ENCODE data around the gene TXNL4A. TPM values are rescaled to one million over a fixed set of nuclear protein-coding genes. Genes with fewer than 3 reads are reported as not detected.
"Not testable (repeated sequence)": the region's sequence is repeated elsewhere in the genome, so short reads cannot be mapped to it uniquely, and the experiment has no call there.

TXNL4A gene
- total RNA-seq, 1 donor from 2014 or later = 104 TPM

DNA sequence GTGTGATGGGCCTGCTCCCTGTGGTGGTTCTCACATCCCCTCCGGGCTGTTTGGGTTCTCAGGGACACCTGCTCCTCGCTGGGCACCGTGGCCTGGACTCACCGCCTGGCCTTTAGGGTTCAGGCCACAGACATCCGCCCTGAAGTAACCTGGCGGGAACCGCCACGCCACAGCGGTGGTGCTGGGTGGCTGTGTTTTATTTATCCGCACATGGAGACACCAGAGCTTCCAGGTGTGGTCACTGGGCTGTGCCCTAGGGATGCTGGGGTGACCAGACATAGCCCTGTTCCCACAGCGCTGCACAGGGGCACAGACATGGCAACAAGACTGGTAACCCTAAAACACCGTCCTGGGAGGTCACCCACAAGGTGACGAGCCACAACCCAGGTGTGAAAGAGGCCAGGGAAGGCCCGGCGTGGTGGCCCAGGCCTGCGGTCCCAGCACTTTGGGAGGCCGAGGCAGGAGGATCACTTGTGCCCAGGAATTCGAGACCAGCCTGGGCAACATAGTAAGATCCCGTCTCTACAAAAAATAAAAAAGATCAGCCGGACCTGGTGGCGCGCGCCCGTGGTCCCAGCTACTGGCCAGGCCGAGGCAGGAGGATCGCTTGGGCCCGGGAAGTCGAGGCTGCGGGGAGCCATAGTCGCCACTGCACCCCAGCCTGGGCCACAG is 24.6 kb downstream of the TXNL4A start:
- Mint-ChIP-seq H3K4me3 (ENCODE audit: low read depth) (peak overlapping the region; percentile 50), H3K27me3 (peaks cover 28% of the 10 kb centered on the region), H3K9me3 (ENCODE audit: low read depth) (no peaks in the 10 kb centered on the region), H3K36me3 (ENCODE audit: insufficient read depth) (peaks cover 3% of the 10 kb centered on the region), H3K4me1 (ENCODE audit: low read depth) (peaks cover 18% of the 10 kb centered on the region), H3K27ac (no peak overlapping the region)
- no peak for DNase-seq (ENCODE audit: low spot score, unreplicated experiment)
- TF ChIP-seq, protein P1, sequence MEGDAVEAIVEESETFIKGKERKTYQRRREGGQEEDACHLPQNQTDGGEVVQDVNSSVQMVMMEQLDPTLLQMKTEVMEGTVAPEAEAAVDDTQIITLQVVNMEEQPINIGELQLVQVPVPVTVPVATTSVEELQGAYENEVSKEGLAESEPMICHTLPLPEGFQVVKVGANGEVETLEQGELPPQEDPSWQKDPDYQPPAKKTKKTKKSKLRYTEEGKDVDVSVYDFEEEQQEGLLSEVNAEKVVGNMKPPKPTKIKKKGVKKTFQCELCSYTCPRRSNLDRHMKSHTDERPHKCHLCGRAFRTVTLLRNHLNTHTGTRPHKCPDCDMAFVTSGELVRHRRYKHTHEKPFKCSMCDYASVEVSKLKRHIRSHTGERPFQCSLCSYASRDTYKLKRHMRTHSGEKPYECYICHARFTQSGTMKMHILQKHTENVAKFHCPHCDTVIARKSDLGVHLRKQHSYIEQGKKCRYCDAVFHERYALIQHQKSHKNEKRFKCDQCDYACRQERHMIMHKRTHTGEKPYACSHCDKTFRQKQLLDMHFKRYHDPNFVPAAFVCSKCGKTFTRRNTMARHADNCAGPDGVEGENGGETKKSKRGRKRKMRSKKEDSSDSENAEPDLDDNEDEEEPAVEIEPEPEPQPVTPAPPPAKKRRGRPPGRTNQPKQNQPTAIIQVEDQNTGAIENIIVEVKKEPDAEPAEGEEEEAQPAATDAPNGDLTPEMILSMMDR (IDR thresholded peaks at IDR 0.05; ENCODE audit: unreplicated experiment) = no peak

DNA sequence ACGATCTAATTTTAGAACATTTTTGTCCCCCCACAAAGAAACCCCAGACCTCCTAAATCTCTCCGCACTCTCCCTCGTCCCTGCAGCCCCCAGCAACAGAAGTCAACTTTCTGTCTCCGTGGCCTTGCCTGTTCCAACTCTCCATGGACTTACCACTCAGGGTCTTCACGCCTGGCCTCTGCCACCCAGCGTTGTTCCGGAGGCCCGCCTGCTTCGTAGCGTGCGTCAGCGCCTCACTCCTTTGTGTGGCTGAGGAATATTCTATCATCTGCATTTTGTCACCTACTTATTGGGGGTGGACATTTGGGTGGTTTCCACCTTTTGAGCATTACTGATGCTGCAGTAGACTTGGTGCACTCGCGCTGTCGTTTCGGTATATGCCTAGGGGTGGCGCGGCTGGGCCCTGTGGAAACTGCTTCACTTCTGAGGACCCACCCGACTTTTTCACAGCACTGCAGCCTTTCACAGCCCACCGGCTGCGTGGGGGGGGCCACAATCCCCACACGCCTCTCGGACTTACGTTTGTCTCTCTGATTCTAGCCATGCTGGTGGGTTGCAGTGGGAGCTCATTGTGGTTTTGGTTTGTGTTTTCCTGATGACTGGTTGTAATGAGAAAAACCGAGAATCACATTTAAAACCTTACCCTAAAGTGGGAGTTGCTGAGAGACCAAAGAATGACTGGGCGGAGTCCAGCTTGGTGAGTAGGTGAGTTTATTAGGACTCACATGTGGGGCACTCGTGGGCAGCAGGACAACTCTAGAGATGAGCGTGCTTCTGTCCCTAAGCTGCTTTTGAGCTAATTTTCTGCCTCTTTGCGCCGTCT is 25.3 kb downstream of the TXNL4A start:
- H3K27me3 Mint-ChIP-seq = peaks cover 28% of the 10 kb centered on the region

DNA sequence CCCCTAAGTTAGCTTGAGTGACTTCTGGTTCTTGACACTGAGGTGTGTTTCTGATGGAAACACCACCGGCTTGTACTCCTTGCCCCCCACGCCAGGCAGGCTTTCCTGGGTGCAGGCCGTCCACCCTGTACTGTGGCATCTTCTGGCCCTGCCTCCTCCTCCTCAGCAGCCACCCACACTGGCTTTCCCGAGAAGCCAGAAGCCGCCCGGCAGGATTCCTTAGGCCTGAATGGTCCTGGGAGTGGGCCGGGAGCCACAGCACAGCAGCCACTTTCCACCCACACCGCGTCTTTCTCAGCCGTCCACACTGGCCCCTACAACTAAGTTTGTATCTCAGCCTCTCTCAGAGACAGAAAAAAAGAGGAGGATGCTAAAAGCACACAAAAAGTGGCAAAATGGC is 26.1 kb downstream of the TXNL4A start:
- no peak for DNase-seq (ENCODE audit: low spot score, unreplicated experiment)
- Mint-ChIP-seq H3K4me3 (ENCODE audit: low read depth) (no peak overlapping the region), H3K27ac (no peak overlapping the region), H3K27me3 (peaks cover 28% of the 10 kb centered on the region), H3K36me3 (ENCODE audit: insufficient read depth) (peaks cover 3% of the 10 kb centered on the region), H3K4me1 (ENCODE audit: low read depth) (peaks cover 18% of the 10 kb centered on the region), H3K9me3 (ENCODE audit: low read depth) (no peaks in the 10 kb centered on the region)
- TF ChIP-seq, protein P1 (IDR thresholded peaks at IDR 0.05; ENCODE audit: unreplicated experiment) = no peak

More for the DNA sequence above, 25.3 kb downstream of the TXNL4A start:
- no peak overlapping the region for H3K27ac Mint-ChIP-seq
- DNase-seq (ENCODE audit: low spot score, unreplicated experiment) = no peak
- H3K36me3 Mint-ChIP-seq (ENCODE audit: insufficient read depth) = peaks cover 3% of the 10 kb centered on the region
- peak overlapping the region; percentile 44 for H3K4me3 Mint-ChIP-seq (ENCODE audit: low read depth)
- TF ChIP-seq, protein P1 (IDR thresholded peaks at IDR 0.05; ENCODE audit: unreplicated experiment) = no peak
- peaks cover 18% of the 10 kb centered on the region for H3K4me1 Mint-ChIP-seq (ENCODE audit: low read depth)
- H3K9me3 Mint-ChIP-seq (ENCODE audit: low read depth) = no peaks in the 10 kb centered on the region

DNA sequence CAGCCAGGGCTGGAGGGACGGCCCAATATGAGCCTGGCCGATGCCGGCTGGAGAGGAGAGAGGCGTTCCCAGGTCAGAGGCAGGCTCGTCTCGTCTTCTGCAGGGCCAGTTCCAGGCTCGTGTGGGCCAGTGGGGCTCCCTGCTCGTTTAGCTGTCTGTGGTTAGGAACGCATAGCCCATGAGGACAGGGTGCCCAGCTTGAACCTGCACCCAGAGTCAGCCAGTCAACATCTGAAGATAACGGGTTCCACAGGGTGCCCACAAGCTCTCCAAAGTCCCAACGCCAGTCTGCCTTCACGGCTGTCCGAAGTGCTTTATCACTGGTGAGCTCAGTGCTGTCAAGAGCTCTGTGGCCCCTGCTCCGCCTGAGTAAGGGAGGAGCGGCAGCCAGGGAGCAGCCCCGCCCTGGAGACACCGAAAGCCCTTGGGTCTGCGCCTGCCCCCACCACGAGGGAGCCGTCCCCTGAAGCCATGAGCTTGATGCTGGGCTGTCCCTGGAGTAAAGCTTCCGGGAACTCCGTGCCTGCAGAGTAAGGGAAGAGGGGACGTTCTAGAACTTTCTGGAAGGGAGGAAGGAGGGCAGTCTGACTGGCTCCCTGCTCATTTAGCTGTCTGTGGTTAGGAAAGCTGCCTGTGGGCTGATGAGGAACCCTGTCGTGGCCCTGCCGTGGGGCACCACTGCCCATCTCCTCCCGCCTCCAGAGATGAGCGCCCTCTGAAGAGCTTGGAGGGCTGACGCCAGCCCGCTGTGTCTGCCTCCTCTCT is 26.7 kb downstream of the TXNL4A start:
- Mint-ChIP-seq H3K36me3 (ENCODE audit: insufficient read depth) (peaks cover 1% of the 10 kb centered on the region), H3K9me3 (ENCODE audit: low read depth) (no peaks in the 10 kb centered on the region), H3K27ac (no peak overlapping the region), H3K4me3 (ENCODE audit: low read depth) (no peak overlapping the region), H3K27me3 (peaks cover 31% of the 10 kb centered on the region), H3K4me1 (ENCODE audit: low read depth) (peaks cover 18% of the 10 kb centered on the region)
- DNase-seq (ENCODE audit: low spot score, unreplicated experiment) = no peak
- TF ChIP-seq, protein P1 (IDR thresholded peaks at IDR 0.05; ENCODE audit: unreplicated experiment) = no peak

DNA sequence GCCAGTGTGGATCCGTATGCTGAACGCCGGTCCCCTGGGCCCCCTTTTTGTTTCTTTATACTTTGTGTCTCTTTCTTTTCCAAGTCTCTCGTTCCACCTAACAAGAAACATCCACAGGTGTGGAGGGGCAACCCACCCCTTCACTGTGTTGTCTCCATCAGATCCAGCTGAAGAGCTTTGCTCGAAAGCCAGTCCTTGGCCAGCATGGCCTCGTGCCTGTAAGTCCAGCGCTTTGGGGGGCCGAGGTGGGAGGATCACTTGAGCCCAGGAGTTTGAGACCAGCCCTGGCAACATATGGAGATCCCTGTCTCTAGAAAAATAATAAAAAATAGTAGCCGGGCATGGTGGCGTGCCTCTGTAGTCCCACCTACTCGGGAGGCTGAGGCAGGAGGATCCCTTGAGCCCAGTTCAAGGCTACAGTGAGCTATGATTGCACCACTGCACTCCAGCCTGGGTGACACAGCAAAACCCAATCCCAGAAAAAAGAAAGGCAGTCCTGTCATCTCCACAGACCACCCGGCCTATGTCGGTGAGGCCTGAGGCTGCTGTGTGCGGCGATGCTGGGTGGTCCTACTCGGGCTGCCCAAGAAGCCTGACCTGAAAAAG is 27.3 kb downstream of the TXNL4A start:
- Mint-ChIP-seq H3K9me3 (ENCODE audit: low read depth) (no peaks in the 10 kb centered on the region), H3K4me3 (ENCODE audit: low read depth) (no peak overlapping the region), H3K27ac (no peak overlapping the region), H3K4me1 (ENCODE audit: low read depth) (peaks cover 18% of the 10 kb centered on the region), H3K27me3 (peaks cover 37% of the 10 kb centered on the region), H3K36me3 (ENCODE audit: insufficient read depth) (peaks cover 1% of the 10 kb centered on the region)
- TF ChIP-seq, protein P1 (IDR thresholded peaks at IDR 0.05; ENCODE audit: unreplicated experiment) = no peak
- no peak for DNase-seq (ENCODE audit: low spot score, unreplicated experiment)

DNA sequence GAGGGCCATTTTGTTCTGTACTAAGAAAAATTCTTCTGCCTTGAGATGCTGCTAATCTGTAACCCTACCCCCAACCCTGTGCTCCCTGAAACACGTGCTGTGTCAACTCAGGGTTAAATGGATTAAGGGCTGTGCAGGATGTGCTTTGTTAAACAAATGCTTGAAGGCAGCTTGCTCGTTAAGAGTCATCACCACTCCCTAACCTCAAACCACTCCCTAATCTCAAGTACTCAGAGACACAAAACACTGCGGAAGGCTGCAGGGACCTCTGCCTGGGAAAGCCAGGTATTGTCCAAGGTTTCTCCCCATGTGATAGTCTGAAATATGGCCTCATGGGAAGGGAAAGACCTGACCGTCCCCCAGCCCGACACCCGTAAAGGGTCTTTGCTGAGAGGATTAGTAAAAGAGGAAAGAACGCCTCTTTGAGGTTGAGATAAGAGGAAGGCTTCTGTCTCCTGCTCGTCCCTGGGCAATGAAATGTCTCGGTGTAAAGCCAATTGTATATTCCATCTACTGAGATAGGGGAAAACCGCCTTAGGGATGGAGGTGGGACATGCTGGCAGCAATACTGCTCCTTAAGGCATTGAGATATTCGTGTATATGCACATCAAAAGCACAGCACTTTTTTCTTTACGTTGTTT is 28.1 kb downstream of the TXNL4A start:
- H3K27ac Mint-ChIP-seq = peak overlapping the region; percentile 79
- peaks cover 16% of the 10 kb centered on the region for H3K4me1 Mint-ChIP-seq (ENCODE audit: low read depth)
- not testable (repeated sequence) for H3K36me3 Mint-ChIP-seq (ENCODE audit: insufficient read depth); H3K9me3 Mint-ChIP-seq (ENCODE audit: low read depth); DNase-seq (ENCODE audit: low spot score, unreplicated experiment)
- peaks cover 42% of the 10 kb centered on the region for H3K27me3 Mint-ChIP-seq
- H3K4me3 Mint-ChIP-seq (ENCODE audit: low read depth) = peak overlapping the region; percentile 37

Data from progenitor cell of endocrine pancreas (in vitro differentiated cells).